Effector memory CD8-positive, alpha-beta T cell (primary cell): ENCODE data around the gene EEF2KMT.
"Not testable (repeated sequence)": the region's sequence is repeated elsewhere in the genome, so short reads cannot be mapped to it uniquely, and the experiment has no call there.

ENCODE experiments used
- ATAC-seq: fragments of 150-1000 bp; cut with Tn5 transposase; replicated peaks from 2 replicates; pipeline ENCODE4 v1.10.0; 2021; ENCODE audit warnings: mild to moderate bottlenecking, moderate library complexity
- DNase-seq, 3 experiments: peaks; one replicate each; pipeline ENCODE4 v3.0.0; 2021
- H3K27ac Mint-ChIP-seq, 2 donors: one replicate each; pipeline ENCODE4 v1.8.0; 2022; ENCODE audit warnings: mild to moderate bottlenecking in 2 of 2, mixed read lengths in 2 of 2, moderate library complexity in 2 of 2
- H3K27me3 Mint-ChIP-seq, 2 donors: one replicate each; pipeline ENCODE4 v1.8.0; 2022; ENCODE audit warnings: mixed read lengths in 2 of 2
- H3K36me3 Mint-ChIP-seq: one replicate; pipeline ENCODE4 v1.8.0; 2022; ENCODE audit warnings: mild to moderate bottlenecking, moderate library complexity, mixed read lengths; ENCODE audit not compliant: insufficient read depth
- H3K4me1 Mint-ChIP-seq, 2 donors: one replicate each; pipeline ENCODE4 v1.8.0; 2022; ENCODE audit warnings: low read depth in 2 of 2, mixed read lengths in 2 of 2
- H3K4me3 Mint-ChIP-seq, 2 donors: one replicate each; pipeline ENCODE4 v1.8.0; 2022; ENCODE audit warnings: mild to moderate bottlenecking in 2 of 2, mixed read lengths in 2 of 2, moderate library complexity in 2 of 2
- H3K9me3 Mint-ChIP-seq, 2 donors: one replicate each; pipeline ENCODE4 v1.8.0; 2022; ENCODE audit warnings: mixed read lengths in 2 of 2

EEF2KMT gene

DNA sequence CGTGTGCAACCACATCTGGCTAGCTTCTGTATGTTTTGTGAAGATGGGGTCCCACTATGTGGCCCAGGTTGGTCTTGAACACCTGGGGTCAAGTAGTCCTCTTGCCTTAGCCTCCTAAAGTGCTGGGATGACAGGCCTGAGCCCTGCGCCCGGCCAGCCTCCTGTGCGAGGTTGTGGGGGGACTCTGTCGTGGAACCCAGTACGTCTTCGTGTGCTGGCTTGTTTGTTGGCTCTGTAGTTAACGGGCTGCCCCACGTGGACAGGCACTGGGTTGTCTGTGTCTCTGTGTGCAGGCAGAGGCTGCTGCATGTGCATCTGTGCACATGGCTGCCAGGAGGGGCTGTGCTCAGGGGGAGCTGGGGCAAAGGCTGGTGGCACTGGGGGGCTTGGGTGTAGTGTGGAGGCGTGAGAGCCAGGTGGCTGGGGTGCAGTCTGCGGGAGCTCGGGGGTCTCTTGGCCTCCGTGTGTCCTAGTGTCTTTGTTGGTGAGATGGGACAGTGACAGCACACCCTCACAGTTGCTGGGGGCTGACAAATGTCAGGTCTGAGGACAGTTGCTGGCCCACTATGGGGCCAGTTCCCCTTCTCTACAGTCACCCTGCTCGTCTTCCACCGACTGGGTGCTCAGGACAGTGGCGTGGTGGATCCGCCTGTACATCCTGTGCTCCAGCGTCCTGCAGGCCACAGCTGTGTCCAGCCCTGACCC lies 9.4 kb downstream of the EEF2KMT start:
- peaks cover 15% of the 10 kb centered on the region for H3K36me3 Mint-ChIP-seq
- ATAC-seq, H3K4me3 Mint-ChIP-seq, H3K27ac Mint-ChIP-seq, H3K9me3 Mint-ChIP-seq, DNase-seq, H3K27me3 Mint-ChIP-seq, H3K4me1 Mint-ChIP-seq: not testable (repeated sequence)

- not testable (repeated sequence) for DNase-seq, H3K9me3 Mint-ChIP-seq, H3K27ac Mint-ChIP-seq, H3K4me3 Mint-ChIP-seq, H3K4me1 Mint-ChIP-seq, ATAC-seq, H3K27me3 Mint-ChIP-seq
- H3K36me3 Mint-ChIP-seq = peaks cover 28% of the 10 kb centered on the region
These were observed 11.9 kb downstream of the EEF2KMT start for GRCh38 chr16:5085716-5086115.

GRCh38 chr16:5084802-5085201 lies 12.8 kb downstream of the EEF2KMT start:
- H3K27ac Mint-ChIP-seq, H3K9me3 Mint-ChIP-seq, ATAC-seq, H3K4me3 Mint-ChIP-seq, H3K4me1 Mint-ChIP-seq, H3K27me3 Mint-ChIP-seq: not testable (repeated sequence)
- DNase-seq = peak; percentile 44 to 55 (median 46)
- peaks cover 30% of the 10 kb centered on the region for H3K36me3 Mint-ChIP-seq

DNA sequence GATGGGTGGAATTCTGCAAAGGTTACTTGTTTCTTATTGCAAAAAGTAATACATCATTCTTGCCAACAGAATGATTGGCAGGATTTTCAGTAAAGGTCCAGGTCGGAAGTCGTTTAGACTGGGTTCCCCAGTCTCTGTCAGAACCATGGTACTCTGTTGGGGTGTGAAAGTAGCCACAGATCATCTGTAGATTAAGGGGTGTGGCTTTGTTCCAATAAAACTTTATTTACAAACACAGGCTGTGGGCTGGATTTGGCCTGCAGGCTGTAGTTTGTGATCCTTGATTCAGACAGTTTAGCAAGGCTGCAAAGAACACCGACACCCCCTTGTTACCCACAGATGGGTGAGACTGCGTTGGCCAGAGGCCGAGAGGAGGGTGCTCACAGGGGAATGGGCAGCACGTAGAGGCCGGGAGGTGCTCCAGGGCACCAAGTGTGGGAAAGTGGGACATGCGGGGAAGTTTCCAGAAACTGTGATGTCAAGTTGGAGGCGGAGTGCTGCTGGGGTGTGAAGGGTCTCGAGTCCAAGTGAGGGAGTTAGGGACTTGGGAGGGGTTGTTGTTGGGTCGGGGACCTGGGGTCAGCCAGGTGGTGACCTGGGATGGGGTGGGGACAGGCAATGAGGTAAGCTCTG lies 13.4 kb downstream of the EEF2KMT start:
- not testable (repeated sequence) for DNase-seq, H3K27me3 Mint-ChIP-seq, H3K4me1 Mint-ChIP-seq, H3K4me3 Mint-ChIP-seq, H3K9me3 Mint-ChIP-seq, ATAC-seq
- H3K27ac Mint-ChIP-seq = peak overlapping the region in 1 of 2 donors; percentile 26
- peaks cover 36% of the 10 kb centered on the region for H3K36me3 Mint-ChIP-seq

- peaks cover 38% of the 10 kb centered on the region for H3K36me3 Mint-ChIP-seq
- not testable (repeated sequence) for H3K4me3 Mint-ChIP-seq, H3K4me1 Mint-ChIP-seq, ATAC-seq, H3K9me3 Mint-ChIP-seq, H3K27me3 Mint-ChIP-seq, DNase-seq, H3K27ac Mint-ChIP-seq
These were observed 13.9 kb downstream of the EEF2KMT start for GRCh38 chr16:5083646-5084045.

DNA sequence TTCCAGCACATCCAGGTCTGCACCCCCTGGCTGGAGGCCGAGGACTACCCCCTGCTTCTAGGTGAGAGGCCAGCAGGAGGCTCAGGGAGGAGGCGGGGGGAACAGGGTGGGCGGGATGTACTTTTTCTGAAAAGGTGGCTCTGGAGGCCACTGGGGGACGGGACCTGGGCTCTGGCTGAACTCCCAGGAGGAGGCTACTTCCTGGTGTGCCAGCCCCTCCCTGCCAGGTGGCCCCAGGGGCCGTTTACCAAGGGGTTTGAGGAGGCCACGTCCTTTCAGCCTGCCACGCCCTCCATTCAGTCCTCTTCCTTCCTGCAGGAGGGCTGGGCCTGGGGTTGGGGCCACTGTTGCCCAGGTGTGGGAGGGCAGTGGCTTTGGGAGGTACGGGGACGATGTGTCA lies 16.6 kb downstream of the EEF2KMT start:
- H3K27me3 Mint-ChIP-seq, H3K9me3 Mint-ChIP-seq, H3K4me1 Mint-ChIP-seq, ATAC-seq, DNase-seq, H3K4me3 Mint-ChIP-seq: not testable (repeated sequence)
- peak overlapping the region in 1 of 2 donors; percentile 55 for H3K27ac Mint-ChIP-seq
- peaks cover 38% of the 10 kb centered on the region for H3K36me3 Mint-ChIP-seq

GRCh38 chr16:5080461-5080860 lies 17.1 kb downstream of the EEF2KMT start:
- not testable (repeated sequence) for ATAC-seq

DNA sequence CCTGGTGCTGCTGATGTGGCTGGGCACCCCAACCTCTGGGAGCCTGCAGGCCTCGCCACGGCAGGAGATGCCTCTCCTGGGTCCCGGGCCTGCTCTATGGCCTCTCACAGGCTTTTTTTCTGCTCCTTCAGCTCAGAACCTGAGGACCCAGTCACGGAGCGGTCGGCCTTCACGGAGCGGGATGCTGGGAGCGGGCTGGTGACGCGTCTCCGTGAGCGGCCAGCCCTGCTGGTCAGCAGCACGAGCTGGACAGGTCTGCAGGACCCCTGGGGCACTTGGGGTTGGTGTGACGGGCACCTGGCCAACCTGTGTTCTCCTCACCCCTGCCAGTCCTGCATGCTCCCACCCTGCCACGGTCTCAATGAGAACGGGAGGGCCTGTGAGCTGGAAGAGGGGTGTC lies 19.0 kb downstream of the EEF2KMT start:
- Mint-ChIP-seq H3K4me3 (no peak overlapping the region), H3K36me3 (peaks cover 49% of the 10 kb centered on the region), H3K27me3 (no peaks in the 10 kb centered on the region), H3K9me3 (no peaks in the 10 kb centered on the region), H3K4me1 (peaks cover 0 to 3% of the 10 kb centered on the region in 2 donors), H3K27ac (no peak overlapping the region)
- ATAC-seq (no peak), DNase-seq (no peak)

More at GRCh38 chr16:5080461-5080860, 17.1 kb downstream of the EEF2KMT start:
- H3K4me1 Mint-ChIP-seq, H3K27me3 Mint-ChIP-seq, H3K9me3 Mint-ChIP-seq, DNase-seq, H3K4me3 Mint-ChIP-seq, H3K27ac Mint-ChIP-seq: not testable (repeated sequence)
- H3K36me3 Mint-ChIP-seq = peaks cover 43% of the 10 kb centered on the region

GRCh38 chr16:5077304-5077703 lies 20.3 kb downstream of the EEF2KMT start:
- ATAC-seq (no peak), DNase-seq (no peak)
- Mint-ChIP-seq H3K27me3 (no peaks in the 10 kb centered on the region), H3K4me1 (peaks cover 10 to 13% of the 10 kb centered on the region in 2 donors), H3K4me3 (no peak overlapping the region), H3K27ac (no peak overlapping the region), H3K9me3 (no peaks in the 10 kb centered on the region), H3K36me3 (peaks cover 51% of the 10 kb centered on the region)

- peaks cover 55% of the 10 kb centered on the region for H3K36me3 Mint-ChIP-seq
- no peak overlapping the region for H3K4me3 Mint-ChIP-seq
- DNase-seq (no peak), ATAC-seq (no peak)
- no peaks in the 10 kb centered on the region for H3K27me3 Mint-ChIP-seq
- peak overlapping the region in 1 of 2 donors; percentile 78 for H3K27ac Mint-ChIP-seq
- H3K4me1 Mint-ChIP-seq = peaks cover 27% of the 10 kb centered on the region in 2 donors
- H3K9me3 Mint-ChIP-seq = no peaks in the 10 kb centered on the region
These were observed 22.0 kb downstream of the EEF2KMT start for GRCh38 chr16:5075637-5076036.

DNA sequence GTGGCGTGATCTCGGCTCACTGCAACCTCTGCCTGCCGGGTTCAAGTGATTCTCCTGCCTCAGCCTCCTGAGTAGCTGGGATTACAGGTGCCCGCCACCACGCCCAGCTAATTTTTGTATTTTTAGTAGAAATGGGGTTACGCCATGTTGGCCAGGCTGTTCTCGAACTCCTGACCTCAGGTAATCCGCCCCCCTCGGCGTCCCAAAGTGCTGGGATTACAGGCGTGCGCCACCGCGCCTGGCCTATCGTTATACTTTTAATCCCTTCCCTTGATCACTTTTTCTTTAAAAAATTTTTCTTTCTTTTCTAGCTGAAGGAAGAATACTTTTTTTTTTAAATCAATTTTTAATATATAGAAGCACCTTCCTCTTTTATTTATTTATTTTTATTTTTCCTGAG lies 23.8 kb downstream of the EEF2KMT start:
- not testable (repeated sequence) for H3K27ac Mint-ChIP-seq, H3K9me3 Mint-ChIP-seq, H3K4me3 Mint-ChIP-seq, H3K27me3 Mint-ChIP-seq, DNase-seq, ATAC-seq
- Mint-ChIP-seq H3K36me3 (peaks cover 45% of the 10 kb centered on the region), H3K4me1 (peaks cover 27% of the 10 kb centered on the region in 2 donors)

DNA sequence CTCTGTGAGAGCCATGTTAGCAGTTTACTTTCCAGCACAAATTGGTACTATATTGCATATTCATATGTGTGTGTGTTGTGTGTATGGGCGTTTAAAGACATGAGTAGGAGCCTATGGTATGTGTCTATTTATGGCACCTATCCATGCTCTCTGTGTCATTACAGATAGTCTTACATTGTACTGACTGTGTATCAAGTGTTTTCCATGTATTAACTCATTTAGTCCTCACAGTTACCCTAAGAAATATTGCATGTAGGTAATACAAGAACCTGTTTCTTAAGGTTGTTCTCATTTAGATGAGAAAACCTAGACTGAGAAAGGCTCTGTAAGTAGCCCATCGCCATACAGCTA lies 24.3 kb downstream of the EEF2KMT start:
- Mint-ChIP-seq H3K9me3 (no peaks in the 10 kb centered on the region), H3K4me1 (peaks cover 27% of the 10 kb centered on the region in 2 donors), H3K36me3 (peaks cover 45% of the 10 kb centered on the region), H3K27ac (peak overlapping the region; percentile 41 to 98), H3K27me3 (no peaks in the 10 kb centered on the region), H3K4me3 (peak overlapping the region; percentile 96)
- DNase-seq (no peak), ATAC-seq (no peak)

DNA sequence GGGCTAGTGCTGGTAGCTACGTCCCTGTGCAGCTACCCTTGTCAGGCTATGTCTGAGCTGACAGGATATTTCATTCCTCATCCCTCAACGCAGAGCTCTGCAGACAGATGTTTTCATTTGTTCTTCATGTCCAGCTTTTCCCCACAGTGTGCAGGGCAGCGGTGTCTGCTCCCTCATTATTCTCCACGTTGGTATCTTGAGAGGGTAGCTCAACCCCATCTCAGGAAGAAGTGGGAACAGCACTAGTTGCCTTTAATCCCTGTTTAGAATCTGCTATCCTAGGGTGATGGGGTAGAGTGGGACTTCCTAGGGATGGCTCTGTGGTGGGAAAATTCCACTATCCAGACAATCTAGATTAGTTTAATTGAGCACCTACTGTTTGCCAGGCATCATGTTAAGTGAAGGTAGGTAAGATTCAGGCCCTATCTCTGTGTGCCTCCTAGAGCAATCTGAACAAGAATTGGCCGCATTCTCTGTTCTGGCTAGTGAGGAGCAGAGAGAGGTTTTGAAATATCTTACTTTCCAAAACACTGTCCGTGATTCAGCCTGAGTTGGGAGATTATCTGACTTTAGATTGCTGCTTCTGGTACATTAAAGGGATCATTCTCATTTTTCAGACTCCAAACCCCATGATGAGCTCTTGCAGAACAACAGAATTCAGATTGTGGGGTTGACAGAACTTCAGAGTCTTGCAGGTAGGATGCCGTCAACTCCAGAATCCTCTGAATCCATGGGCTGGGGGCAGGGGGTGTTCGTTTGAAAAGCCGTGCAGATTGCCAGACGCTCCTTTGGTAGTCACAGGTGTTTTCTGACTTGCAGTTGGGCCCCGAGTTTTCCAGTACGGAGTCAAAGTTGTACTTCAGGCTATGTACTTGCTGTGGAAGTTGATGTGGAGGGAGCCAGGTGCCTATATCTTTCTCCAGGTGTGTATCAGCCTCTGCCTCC lies 25.0 kb downstream of the EEF2KMT start:
- no peak for ATAC-seq
- Mint-ChIP-seq H3K9me3 (no peaks in the 10 kb centered on the region), H3K27me3 (no peaks in the 10 kb centered on the region), H3K36me3 (peaks cover 42% of the 10 kb centered on the region), H3K4me3 (peak overlapping the region; percentile 96), H3K27ac (peak overlapping the region; percentile 98 to 99), H3K4me1 (peaks cover 27% of the 10 kb centered on the region in 2 donors)
- no peak for DNase-seq
